Calu3 (cell line): ENCODE measurements around the gene GALNT12. TPM values are rescaled to one million over a fixed set of nuclear protein-coding genes. Genes with fewer than 3 reads are reported as not detected.

ENCODE experiments used
- BruUV-seq: library from RNA; stranded (reverse); fragments of 400-500 nt; replicated peaks from 2 replicates; lab custom pipeline; 2021; lab: Mats Ljungman, UMichigan
- CTCF ChIA-PET: fragments of 300-600 bp; sonication (Branson Sonifier 250); formaldehyde crosslinking; loops from one replicate; lab custom pipeline; 2022; ENCODE audit warnings: antibody characterized with exemption; lab: Charles Lee
- DNase-seq: peaks from one replicate; pipeline ENCODE4 v3.0.0; 2022
- H3K27ac Mint-ChIP-seq: one replicate; pipeline ENCODE4 v1.8.0; 2022; ENCODE audit warnings: mixed read lengths; ENCODE audit not compliant: unreplicated experiment
- H3K27me3 Mint-ChIP-seq: one replicate; pipeline ENCODE4 v1.8.0; 2022; ENCODE audit warnings: mixed read lengths; ENCODE audit not compliant: unreplicated experiment
- H3K36me3 Mint-ChIP-seq: one replicate; pipeline ENCODE4 v1.8.0; 2022; ENCODE audit warnings: mild to moderate bottlenecking, moderate library complexity, mixed read lengths; ENCODE audit not compliant: insufficient read depth, unreplicated experiment
- H3K4me1 Mint-ChIP-seq: one replicate; pipeline ENCODE4 v1.8.0; 2022; ENCODE audit warnings: mild to moderate bottlenecking, low read depth, mixed read lengths; ENCODE audit not compliant: unreplicated experiment
- H3K4me3 Mint-ChIP-seq: one replicate; pipeline ENCODE4 v1.8.0; 2022; ENCODE audit warnings: mild to moderate bottlenecking, low read depth, moderate library complexity, mixed read lengths; ENCODE audit not compliant: unreplicated experiment
- H3K9me3 Mint-ChIP-seq: one replicate; pipeline ENCODE4 v1.8.0; 2022; ENCODE audit warnings: low read depth, mixed read lengths; ENCODE audit not compliant: unreplicated experiment
- CTCF ChIP-seq: fragments of 200-600 bp; IDR thresholded peaks from one replicate; pipeline ENCODE4 v1.8.0; 2022; ENCODE audit warnings: antibody characterized with exemption; ENCODE audit not compliant: unreplicated experiment
- intact Hi-C: fragments of 100-400 bp; cut with micrococcal nuclease; formaldehyde crosslinking; loops from one replicate; pipeline ENCODE4 v1.10.0; 2022; ENCODE audit not compliant: unreplicated experiment
- total RNA-seq: library from RNA; stranded (reverse); gene quantifications from 2 replicates; pipeline ENCODE4 v1.2.3, GENCODE V29; 2022

Gene GALNT12
- total RNA-seq, 1 experiment from 2014 or later = 49.2 TPM

- Mint-ChIP-seq H3K4me3 (no peak overlapping the region), H3K36me3 (no peaks in the 10 kb centered on the region), H3K9me3 (no peaks in the 10 kb centered on the region), H3K27ac (no peak overlapping the region), H3K27me3 (peaks cover 62% of the 10 kb centered on the region), H3K4me1 (no peaks in the 10 kb centered on the region)
- DNase-seq = no peak
- intact Hi-C loops = no loop called here
- BruUV-seq = no TSS peak
- no peak for TF ChIP-seq CTCF
- CTCF ChIA-PET = no interaction called here
Observed at GRCh38 chr9:98874721-98875255, 67.3 kb downstream of the GALNT12 start.

- H3K27me3 Mint-ChIP-seq = peaks cover 66% of the 10 kb centered on the region
- H3K4me1 Mint-ChIP-seq = no peaks in the 10 kb centered on the region
- DNase-seq = no peak
- H3K36me3 Mint-ChIP-seq = no peaks in the 10 kb centered on the region
- H3K27ac Mint-ChIP-seq = no peak overlapping the region
- intact Hi-C loops = no loop called here
- no peak for TF ChIP-seq CTCF
- no TSS peak for BruUV-seq
- CTCF ChIA-PET = no interaction called here
- H3K9me3 Mint-ChIP-seq = no peaks in the 10 kb centered on the region
- no peak overlapping the region for H3K4me3 Mint-ChIP-seq
Observed at GRCh38 chr9:98875536-98875935, 68.1 kb downstream of the GALNT12 start.

GRCh38 chr9:98877311-98877710 lies 69.8 kb downstream of the GALNT12 start:
- CTCF ChIA-PET = no interaction called here
- intact Hi-C loops = no loop called here
- no peaks in the 10 kb centered on the region for H3K36me3 Mint-ChIP-seq
- H3K27ac Mint-ChIP-seq = no peak overlapping the region
- peaks cover 66% of the 10 kb centered on the region for H3K27me3 Mint-ChIP-seq
- no peak overlapping the region for H3K4me3 Mint-ChIP-seq
- no peaks in the 10 kb centered on the region for H3K4me1 Mint-ChIP-seq
- DNase-seq = no peak
- BruUV-seq = no TSS peak
- H3K9me3 Mint-ChIP-seq = no peaks in the 10 kb centered on the region
- no peak for TF ChIP-seq CTCF

- H3K27me3 Mint-ChIP-seq = peaks cover 74% of the 10 kb centered on the region
- no peak for DNase-seq
- no peaks in the 10 kb centered on the region for H3K9me3 Mint-ChIP-seq
- no peaks in the 10 kb centered on the region for H3K4me1 Mint-ChIP-seq
- TF ChIP-seq CTCF = no peak
- H3K4me3 Mint-ChIP-seq = no peak overlapping the region
- CTCF ChIA-PET = no interaction called here
- no peaks in the 10 kb centered on the region for H3K36me3 Mint-ChIP-seq
- no TSS peak for BruUV-seq
- intact Hi-C loops = no loop called here
- H3K27ac Mint-ChIP-seq = no peak overlapping the region
Observed at GRCh38 chr9:98879094-98879962, 71.9 kb downstream of the GALNT12 start.
